ENCODE results near the gene ZNF740.

Gene ZNF740

GRCh38 chr12:53219292-53219955 lies 38.9 kb downstream of the ZNF740 start:
- TF ChIP-seq CTCF (IDR thresholded peaks at IDR 0.05; ENCODE audit: low read depth, low read length, poor library complexity, severe bottlenecking) (no peak), EZH2phosphoT487 (IDR thresholded peaks at IDR 0.05; ENCODE audit: borderline replicate concordance, low read length) (no peak)
- peaks cover 15% of the 10 kb centered on the region for H3K27me3 ChIP-seq (ENCODE audit: control insufficient read depth, low read length)
- H3K4me1 ChIP-seq (ENCODE audit: control insufficient read depth, low read length) = peaks cover 59% of the 10 kb centered on the region
- peak overlapping the region; percentile 87 for H3K4me3 ChIP-seq (ENCODE audit: low read length)
- no peak overlapping the region for H3K27ac ChIP-seq (ENCODE audit: low read depth, low read length)
- no peaks in the 10 kb centered on the region for H3K36me3 ChIP-seq (ENCODE audit: control insufficient read depth, low read length)
- H3K4me2 ChIP-seq (ENCODE audit: low read length) = peak overlapping the region; percentile 100
- H3K9me2 ChIP-seq (replicated peaks; ENCODE audit: control insufficient read depth, low read length) = no peaks in the 10 kb centered on the region
- no peaks in the 10 kb centered on the region for H4K20me1 ChIP-seq (ENCODE audit: control insufficient read depth, insufficient read depth, low read depth, low read length)
- H3F3A ChIP-seq (ENCODE audit: control insufficient read depth, insufficient read depth) = peaks cover 8% of the 10 kb centered on the region
- H3K9me3 ChIP-seq (ENCODE audit: control insufficient read depth, insufficient read depth, low read length) = no peaks in the 10 kb centered on the region
- H3K79me2 ChIP-seq (ENCODE audit: control insufficient read depth, low read length) = no peaks in the 10 kb centered on the region

- Histone ChIP-seq H3F3A (ENCODE audit: control insufficient read depth, insufficient read depth) (peaks cover 8% of the 10 kb centered on the region), H4K20me1 (ENCODE audit: control insufficient read depth, insufficient read depth, low read depth, low read length) (no peaks in the 10 kb centered on the region), H3K9me2 (replicated peaks; ENCODE audit: control insufficient read depth, low read length) (no peaks in the 10 kb centered on the region), H3K27me3 (ENCODE audit: control insufficient read depth, low read length) (peaks cover 17% of the 10 kb centered on the region), H3K9me3 (ENCODE audit: control insufficient read depth, insufficient read depth, low read length) (no peaks in the 10 kb centered on the region), H3K4me1 (ENCODE audit: control insufficient read depth, low read length) (peaks cover 52% of the 10 kb centered on the region), H3K4me2 (ENCODE audit: low read length) (peak overlapping the region; percentile 100), H3K27ac (ENCODE audit: low read depth, low read length) (peak overlapping the region; percentile 35), H3K79me2 (ENCODE audit: control insufficient read depth, low read length) (no peaks in the 10 kb centered on the region), H3K36me3 (ENCODE audit: control insufficient read depth, low read length) (no peaks in the 10 kb centered on the region), H3K4me3 (ENCODE audit: low read length) (peak overlapping the region; percentile 87)
- TF ChIP-seq CTCF (IDR thresholded peaks at IDR 0.05; ENCODE audit: low read depth, low read length, poor library complexity, severe bottlenecking) (no peak), EZH2phosphoT487 (IDR thresholded peaks at IDR 0.05; ENCODE audit: borderline replicate concordance, low read length) (no peak)
These were observed 39.6 kb downstream of the ZNF740 start for GRCh38 chr12:53219956-53220693.

DNA sequence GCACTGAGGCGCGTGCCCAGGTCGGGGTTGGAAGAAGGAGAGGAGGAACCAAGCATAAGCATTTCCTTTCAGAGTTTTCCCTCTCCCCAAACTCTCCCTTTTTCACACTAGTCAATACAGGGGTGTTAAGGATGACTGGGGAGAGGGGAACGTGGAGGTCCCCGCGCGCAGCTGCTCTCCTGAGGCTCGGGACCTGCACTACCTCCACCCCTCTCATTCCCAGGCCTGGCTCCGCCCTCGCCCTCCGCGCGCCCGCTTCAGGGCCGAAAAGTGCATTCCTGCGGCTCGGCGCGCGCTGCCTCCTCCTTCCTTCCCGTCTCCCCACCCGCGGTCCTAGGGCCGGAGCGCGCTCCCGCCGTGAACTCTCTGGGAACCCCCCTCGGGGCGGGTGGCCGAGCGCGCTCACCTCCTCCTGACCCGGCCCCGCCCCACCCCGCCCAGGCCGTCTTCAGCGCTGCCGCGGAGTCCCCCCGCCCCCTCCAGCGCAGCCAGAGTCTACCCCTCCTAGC lies 40.2 kb downstream of the ZNF740 start:
- Histone ChIP-seq H3K4me1 (ENCODE audit: control insufficient read depth, low read length) (peaks cover 49% of the 10 kb centered on the region), H3F3A (ENCODE audit: control insufficient read depth, insufficient read depth) (peaks cover 8% of the 10 kb centered on the region), H3K79me2 (ENCODE audit: control insufficient read depth, low read length) (no peaks in the 10 kb centered on the region), H3K9me2 (replicated peaks; ENCODE audit: control insufficient read depth, low read length) (no peaks in the 10 kb centered on the region), H3K36me3 (ENCODE audit: control insufficient read depth, low read length) (no peaks in the 10 kb centered on the region), H4K20me1 (ENCODE audit: control insufficient read depth, insufficient read depth, low read depth, low read length) (no peaks in the 10 kb centered on the region), H3K27ac (ENCODE audit: low read depth, low read length) (peak overlapping the region; percentile 92), H3K27me3 (ENCODE audit: control insufficient read depth, low read length) (peaks cover 20% of the 10 kb centered on the region), H3K4me2 (ENCODE audit: low read length) (peak overlapping the region; percentile 100), H3K9me3 (ENCODE audit: control insufficient read depth, insufficient read depth, low read length) (no peaks in the 10 kb centered on the region), H3K4me3 (ENCODE audit: low read length) (peak overlapping the region; percentile 87)
- TF ChIP-seq EZH2phosphoT487 (IDR thresholded peaks at IDR 0.05; ENCODE audit: borderline replicate concordance, low read length) (no peak), CTCF (IDR thresholded peaks at IDR 0.05; ENCODE audit: low read depth, low read length, poor library complexity, severe bottlenecking) (no peak)

Data from DOHH2 (cell line).